ENCODE data around the gene UBL4B. TPM values are rescaled to one million over a fixed set of nuclear protein-coding genes. Genes with fewer than 3 reads are reported as not detected.

The UBL4B gene
- total RNA-seq, 6 experiments from 2014 or later, result not detected

DNA sequence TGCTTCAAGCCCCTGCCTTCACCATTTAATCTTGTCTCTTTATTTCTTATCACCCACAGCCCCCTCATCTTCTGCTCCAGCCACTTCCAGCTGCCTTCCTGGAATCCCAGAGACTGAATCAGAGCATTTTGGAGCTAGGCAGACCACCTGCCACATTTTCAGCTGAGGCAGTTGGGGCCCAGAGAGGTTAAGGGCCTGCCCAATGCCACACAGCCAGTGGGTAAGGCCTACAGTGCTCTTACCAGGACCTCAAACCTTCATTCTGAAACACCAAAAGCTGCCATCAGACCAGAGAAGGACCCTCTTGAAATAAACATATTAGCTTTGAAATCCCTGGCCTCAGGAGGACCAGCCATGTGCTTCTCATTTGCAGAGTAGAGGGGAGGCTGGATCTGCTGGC, 20.4 kb downstream of the UBL4B start:
- no peaks in the 10 kb centered on the region for H3K27me3 ChIP-seq
- H3K27ac ChIP-seq, result no peak overlapping the region
- intact Hi-C loops (cut with DNase I), result no loop called here
- DNase-seq, result no peak
- no peaks in the 10 kb centered on the region for H3K36me3 ChIP-seq
- no peak for ATAC-seq
- no peak for TF ChIP-seq POLR2A (IDR thresholded peaks at IDR 0.05)
- TF ChIP-seq, protein P1, sequence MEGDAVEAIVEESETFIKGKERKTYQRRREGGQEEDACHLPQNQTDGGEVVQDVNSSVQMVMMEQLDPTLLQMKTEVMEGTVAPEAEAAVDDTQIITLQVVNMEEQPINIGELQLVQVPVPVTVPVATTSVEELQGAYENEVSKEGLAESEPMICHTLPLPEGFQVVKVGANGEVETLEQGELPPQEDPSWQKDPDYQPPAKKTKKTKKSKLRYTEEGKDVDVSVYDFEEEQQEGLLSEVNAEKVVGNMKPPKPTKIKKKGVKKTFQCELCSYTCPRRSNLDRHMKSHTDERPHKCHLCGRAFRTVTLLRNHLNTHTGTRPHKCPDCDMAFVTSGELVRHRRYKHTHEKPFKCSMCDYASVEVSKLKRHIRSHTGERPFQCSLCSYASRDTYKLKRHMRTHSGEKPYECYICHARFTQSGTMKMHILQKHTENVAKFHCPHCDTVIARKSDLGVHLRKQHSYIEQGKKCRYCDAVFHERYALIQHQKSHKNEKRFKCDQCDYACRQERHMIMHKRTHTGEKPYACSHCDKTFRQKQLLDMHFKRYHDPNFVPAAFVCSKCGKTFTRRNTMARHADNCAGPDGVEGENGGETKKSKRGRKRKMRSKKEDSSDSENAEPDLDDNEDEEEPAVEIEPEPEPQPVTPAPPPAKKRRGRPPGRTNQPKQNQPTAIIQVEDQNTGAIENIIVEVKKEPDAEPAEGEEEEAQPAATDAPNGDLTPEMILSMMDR (IDR thresholded peaks at IDR 0.05), result no peak
- H3K4me3 ChIP-seq, result no peak overlapping the region
- H3K9me3 ChIP-seq, result no peaks in the 10 kb centered on the region
- H3K4me1 ChIP-seq, result no peaks in the 10 kb centered on the region

- Histone ChIP-seq H3K4me3 (no peak overlapping the region), H3K36me3 (no peaks in the 10 kb centered on the region), H3K9me3 (no peaks in the 10 kb centered on the region), H3K4me1 (no peaks in the 10 kb centered on the region), H3K27ac (no peak overlapping the region), H3K27me3 (no peaks in the 10 kb centered on the region)
- ATAC-seq, result no peak
- intact Hi-C loops (cut with DNase I), result no loop called here
- DNase-seq, result no peak
- TF ChIP-seq, protein P1 (IDR thresholded peaks at IDR 0.05), result no peak
- no peak for TF ChIP-seq POLR2A (IDR thresholded peaks at IDR 0.05)
- WGBS (ENCODE audit: insufficient coverage, low coverage, low lambda C conversion rate, missing lambda C conversion rate), result no CpG with 5 or more reads among the region's 4 CpGs
These were observed 21.2 kb downstream of the UBL4B start for GRCh38 chr1:110133436-110133835.

GRCh38 chr1:110134050-110134595, 21.9 kb downstream of the UBL4B start:
- Histone ChIP-seq H3K27me3 (no peaks in the 10 kb centered on the region), H3K4me3 (no peak overlapping the region), H3K36me3 (no peaks in the 10 kb centered on the region), H3K4me1 (no peaks in the 10 kb centered on the region), H3K9me3 (no peaks in the 10 kb centered on the region), H3K27ac (no peak overlapping the region)
- intact Hi-C loops (cut with DNase I), result no loop called here
- ATAC-seq (no peak), DNase-seq (no peak)
- TF ChIP-seq POLR2A (IDR thresholded peaks at IDR 0.05), result no peak
- TF ChIP-seq, protein P1 (IDR thresholded peaks at IDR 0.05), result no peak
- WGBS (ENCODE audit: insufficient coverage, low coverage, low lambda C conversion rate, missing lambda C conversion rate), result 36% methylated on average over 11 of the region's 11 CpGs

- peaks cover 3 to 4% of the 10 kb centered on the region in 2 donors for H3K27me3 ChIP-seq
- no peaks in the 10 kb centered on the region for H3K9me3 ChIP-seq
- WGBS (ENCODE audit: insufficient coverage, low coverage, low lambda C conversion rate, missing lambda C conversion rate), result 25% methylated on average over 1 of the region's 4 CpGs
- TF ChIP-seq POLR2A (IDR thresholded peaks at IDR 0.05), result no peak
- TF ChIP-seq, protein P1 (IDR thresholded peaks at IDR 0.05), result no peak
- no peaks in the 10 kb centered on the region for H3K4me1 ChIP-seq
- ATAC-seq (no peak), DNase-seq (no peak)
- no peak overlapping the region for H3K4me3 ChIP-seq
- no peaks in the 10 kb centered on the region for H3K36me3 ChIP-seq
- no peak overlapping the region for H3K27ac ChIP-seq
- intact Hi-C loops (cut with DNase I), result no loop called here
These were observed 23.0 kb downstream of the UBL4B start for GRCh38 chr1:110135246-110135645.

GRCh38 chr1:110135666-110136065, 23.4 kb downstream of the UBL4B start:
- no peak for TF ChIP-seq POLR2A (IDR thresholded peaks at IDR 0.05)
- TF ChIP-seq, protein P1 (IDR thresholded peaks at IDR 0.05), result no peak
- Histone ChIP-seq H3K9me3 (no peaks in the 10 kb centered on the region), H3K27me3 (peaks cover 3 to 5% of the 10 kb centered on the region in 2 donors), H3K4me1 (no peaks in the 10 kb centered on the region), H3K4me3 (no peak overlapping the region), H3K27ac (no peak overlapping the region), H3K36me3 (no peaks in the 10 kb centered on the region)
- 61% methylated on average over 4 of the region's 10 CpGs for WGBS (ENCODE audit: insufficient coverage, low coverage, low lambda C conversion rate, missing lambda C conversion rate)
- DNase-seq, result no peak
- intact Hi-C loops (cut with DNase I), result no loop called here
- ATAC-seq, result no peak

Data from right lobe of liver (tissue), 6 donors.